ENCODE data around the gene PPP4R3C.
"Not testable (repeated sequence)": the region's sequence is repeated elsewhere in the genome, so short reads cannot be mapped to it uniquely, and the experiment has no call there.

Gene PPP4R3C

DNA sequence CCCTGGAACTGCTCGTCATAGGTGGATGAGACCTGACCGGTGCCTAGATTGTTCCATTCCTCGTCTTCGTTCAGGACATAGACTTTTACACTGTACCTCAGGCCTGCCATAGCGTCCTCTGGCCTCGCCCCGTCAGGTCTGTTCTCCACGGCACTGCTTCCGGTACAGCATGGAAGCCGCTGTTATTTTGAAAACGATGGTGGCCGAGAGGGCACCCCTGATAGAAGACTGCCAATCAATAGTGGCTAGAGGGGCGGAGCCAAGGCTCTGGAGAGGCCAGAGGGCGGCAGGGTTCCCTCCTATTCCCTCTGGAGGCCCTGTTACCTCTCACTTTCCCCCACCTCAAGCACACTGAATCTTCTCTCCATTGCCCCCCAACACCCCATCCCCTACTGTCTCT, at the start of gene PPP4R3C:
PPP4R3C (minus strand) TSS at position 155 of the 400 bp plus-strand sequence; CDS start at position 110, 45 bp downstream.
- no peak for DNase-seq

DNA sequence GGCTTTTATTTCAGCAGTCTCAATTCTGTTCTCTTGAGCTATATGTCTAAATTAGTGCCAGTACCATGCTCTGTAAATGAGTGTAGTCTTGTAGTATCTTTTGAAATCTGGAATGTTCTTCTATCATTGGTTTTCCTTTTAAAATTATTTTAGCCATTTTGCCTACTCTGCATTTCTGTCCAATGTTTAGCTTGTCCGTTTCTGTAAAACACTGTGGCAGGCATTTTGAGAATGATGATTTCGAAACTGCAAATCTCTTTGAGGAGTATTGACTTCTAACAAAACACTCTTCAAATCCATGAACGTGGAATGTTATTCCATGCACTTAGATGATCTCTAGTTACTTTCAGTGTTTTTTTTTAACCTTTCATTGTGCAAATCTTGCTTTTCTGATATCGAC, 28.3 kb upstream of the PPP4R3C start:
- DNase-seq: no peak

DNA sequence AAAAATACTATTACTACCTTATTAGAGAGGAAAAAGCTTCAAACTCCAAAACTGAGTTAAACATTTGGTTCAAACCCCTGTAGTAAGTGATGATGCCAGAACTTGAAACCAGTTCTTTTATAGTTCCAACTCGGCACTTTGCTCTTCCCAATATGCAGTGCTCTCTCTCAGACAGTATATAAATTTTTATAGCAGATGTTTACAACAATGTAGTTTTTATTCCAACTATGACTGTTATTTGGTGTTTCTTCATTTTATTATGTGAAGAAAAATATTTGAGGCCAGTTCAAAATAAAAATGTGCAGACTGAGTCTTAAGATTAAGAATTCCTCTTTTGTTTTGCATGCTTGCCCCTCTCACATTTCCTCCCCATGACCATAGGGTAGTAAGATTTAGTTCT, 2.9 kb upstream of the PPP4R3C start:
- DNase-seq: no peak

DNA sequence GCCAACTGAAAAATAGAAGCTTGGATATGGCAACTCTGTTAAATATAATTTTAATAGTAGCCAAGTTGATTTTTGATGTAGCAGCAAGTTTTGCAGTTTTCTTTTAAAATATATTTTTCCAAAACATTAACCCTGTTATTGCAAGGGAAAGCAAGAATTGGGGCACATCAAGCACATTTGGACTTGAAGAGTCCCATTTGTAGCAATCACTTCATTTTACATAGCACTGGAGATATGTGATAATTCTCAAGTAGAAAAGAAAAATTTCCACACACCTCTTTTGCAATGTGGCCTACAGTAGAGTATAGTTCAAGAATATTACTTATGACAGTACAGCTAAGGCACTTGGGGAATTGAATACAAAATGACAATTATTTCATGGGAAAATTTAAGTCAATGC, 1.9 kb upstream of the PPP4R3C start:
- no peak for DNase-seq

DNA sequence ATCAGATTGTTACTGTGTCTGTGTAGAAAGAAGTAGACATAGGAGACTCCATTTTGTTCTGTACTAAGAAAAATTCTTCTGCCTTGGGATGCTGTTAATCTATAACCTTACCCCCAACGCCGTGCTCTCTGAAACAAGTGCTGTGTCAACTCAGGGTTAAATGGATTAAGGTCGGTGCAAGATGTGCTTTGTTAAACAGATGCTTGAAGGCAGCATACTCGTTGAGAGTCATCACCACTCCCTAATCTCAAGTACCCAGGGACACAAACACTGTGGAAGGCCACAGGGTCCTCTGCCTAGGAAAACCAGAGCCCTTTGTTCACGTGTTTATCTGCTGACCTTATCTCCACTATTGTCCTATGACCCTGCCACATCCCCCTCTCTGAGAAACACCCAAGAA, 4.0 kb downstream of the PPP4R3C start:
- DNase-seq: not testable (repeated sequence)

DNA sequence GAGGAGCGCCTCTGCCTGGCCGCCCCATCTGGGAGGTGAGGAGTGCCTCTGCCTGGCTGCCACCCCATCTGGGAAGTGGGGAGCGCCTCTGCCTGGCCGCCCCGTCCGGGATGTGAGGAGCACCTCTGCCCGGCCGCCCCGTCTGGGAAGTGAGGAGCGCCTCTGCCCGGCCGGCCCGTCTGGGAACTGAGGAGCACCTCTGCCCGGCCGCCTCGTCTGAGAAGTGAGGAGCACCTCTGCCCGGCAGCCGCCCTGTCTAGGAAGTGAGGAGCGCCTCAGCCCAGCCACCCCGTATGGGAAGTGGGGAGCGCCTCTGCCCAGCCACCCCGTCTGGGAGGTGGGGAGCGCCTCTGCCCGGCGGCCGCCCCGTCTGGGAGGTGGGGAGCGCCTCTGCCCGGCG, 4.6 kb downstream of the PPP4R3C start:
- not testable (repeated sequence) for DNase-seq

DNA sequence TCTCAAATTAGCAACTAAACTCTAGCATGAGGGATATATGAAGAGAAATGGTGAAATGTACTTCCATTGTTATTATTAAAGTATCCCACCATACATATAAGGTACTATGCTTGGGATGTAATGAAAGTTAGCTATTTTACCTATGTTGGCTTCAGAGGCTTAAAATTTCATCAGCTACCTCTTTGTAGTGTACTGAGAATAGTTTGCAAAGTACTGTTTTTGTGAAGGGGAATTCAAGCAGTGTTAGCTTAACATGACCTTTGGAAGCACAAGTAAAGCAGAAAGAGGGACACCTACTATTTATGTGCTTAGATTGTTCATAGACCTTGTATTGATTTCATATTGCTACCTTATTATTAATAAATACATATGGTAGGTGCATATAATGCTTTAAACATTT, 11.8 kb downstream of the PPP4R3C start:
- no peak for DNase-seq

DNA sequence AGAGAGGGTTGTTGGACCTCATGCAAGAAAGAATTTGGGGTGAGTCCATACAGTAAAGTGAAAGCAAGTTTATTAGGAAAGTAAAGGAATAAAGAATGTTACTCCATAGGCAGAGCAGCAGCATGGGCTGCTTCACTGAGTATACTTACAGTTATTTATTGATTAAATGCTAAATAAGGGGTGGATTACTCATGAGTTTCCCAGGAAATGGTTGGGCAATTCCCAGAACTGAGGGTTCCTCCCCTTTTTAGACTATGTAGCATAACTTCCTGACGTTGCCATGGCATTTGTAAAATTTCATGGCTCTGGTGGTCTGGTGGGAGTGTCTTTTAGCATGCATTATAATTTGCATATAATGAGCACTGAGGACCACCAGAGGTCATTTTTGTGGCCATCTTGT, 16.7 kb downstream of the PPP4R3C start:
- DNase-seq: no peak

DNA sequence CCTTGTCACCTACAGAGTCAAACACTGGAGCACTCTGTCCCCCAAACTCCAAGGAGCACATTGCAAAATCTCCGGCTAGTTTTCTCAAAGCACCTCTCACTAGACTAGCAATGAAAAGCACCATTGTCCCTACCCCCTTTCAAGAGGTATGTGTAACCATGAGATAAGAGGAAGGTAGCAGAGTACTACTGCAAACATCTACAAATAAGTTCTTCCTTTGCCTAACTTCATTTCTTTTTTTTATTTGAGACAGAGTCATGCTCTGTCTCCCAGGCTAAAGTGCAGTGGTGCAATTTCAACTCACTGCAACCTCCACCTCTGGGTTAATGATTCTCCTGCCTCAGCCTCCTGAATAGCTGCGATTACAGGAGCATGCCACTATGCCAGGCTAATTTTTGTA, 17.7 kb downstream of the PPP4R3C start:
- DNase-seq: no peak

DNA sequence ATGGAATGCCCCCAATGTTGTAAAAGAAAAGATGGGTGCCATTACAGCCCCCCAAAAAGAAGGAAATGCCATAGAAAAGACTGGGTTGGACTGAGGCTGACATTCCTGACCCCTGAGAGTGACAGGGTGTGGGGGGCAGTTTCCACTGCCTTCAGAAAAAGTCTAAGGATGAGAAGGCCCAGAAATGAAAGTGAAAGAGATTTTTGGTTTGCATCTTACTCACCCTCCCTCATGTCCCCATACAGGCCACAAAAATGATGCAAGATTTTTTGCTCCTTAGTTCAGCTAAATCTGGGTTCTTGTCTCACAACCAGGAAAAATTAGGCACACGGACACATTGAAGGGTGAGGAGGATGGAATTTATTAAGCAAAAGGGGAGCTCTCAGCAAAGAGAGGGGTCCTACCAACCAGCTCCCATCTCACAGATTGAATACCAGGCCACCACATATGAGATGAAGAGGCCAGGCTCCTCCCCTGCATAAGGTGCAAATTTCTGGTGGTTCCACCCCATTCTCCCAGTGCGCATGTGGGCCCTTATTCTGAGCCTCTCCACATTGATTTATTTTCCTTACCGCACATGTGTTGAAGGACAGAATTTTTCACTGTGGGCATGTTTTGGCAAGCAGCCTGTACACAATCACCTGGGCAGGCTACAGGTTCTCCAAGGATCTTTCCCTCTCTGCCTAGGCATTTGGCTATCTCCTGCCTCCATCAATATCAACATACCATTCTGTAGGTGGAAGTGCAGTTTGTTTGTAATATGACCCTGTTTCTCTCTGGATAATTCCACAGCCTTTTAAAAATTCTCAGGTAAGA, 18.8 kb downstream of the PPP4R3C start:
- no peak for DNase-seq

DNA sequence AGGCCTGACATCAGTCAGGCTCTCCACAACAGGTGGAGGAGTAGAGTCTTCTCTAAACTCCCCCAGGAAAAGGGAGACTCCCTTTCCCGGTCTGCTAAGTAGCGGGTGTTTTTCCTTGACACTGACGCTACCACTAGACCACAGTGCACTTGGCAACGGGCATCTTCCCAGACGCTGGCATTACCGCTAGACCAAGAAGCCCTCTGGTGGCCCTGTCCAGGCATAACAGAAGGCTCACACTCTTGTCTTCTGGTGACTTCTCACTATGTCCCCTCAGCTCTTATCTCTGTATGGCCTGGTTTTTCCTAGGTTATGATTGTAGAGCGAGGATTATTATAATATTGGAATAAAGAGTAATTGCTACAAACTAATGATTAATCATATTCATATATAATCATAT, 20.7 kb downstream of the PPP4R3C start:
- not testable (repeated sequence) for DNase-seq

DNA sequence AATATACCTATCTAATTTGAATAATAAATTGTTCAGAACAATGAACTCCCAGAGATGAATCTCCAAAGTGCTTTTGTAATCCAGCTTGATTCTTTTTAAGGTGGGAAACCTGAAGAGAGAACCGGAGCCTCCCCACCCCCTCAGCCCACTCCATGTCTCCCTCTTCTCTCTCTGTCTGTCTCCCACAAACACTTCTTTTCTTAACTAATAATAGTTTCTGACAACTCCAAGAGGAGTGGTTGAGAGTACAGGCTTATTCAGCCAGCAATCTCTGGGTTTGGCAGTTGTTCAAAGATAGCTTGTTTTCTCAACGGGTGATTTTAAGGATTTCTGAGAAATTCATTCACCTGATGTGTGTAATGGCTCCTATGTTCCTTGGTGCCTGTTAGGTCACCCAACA, 23.4 kb downstream of the PPP4R3C start:
- DNase-seq: no peak

DNA sequence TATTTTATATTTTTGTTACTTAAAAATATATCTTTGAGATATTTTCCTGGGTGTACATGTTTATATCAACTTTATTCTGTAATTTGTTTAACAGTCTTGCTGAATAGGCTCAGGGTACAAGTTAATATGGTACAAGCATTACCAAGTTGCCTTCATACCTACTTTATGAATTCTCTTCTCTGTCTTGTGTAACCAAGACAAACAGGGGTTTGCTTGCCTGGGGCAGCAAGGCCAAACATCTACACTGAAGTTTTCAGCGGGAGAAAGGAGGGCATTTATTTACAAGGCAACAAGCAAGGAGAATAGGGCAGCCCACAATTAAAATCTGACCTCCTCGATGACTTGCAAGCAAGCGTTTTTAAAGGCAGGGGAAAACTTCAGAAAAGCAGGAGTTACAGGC, 24.2 kb downstream of the PPP4R3C start:
- no peak for DNase-seq

DNA sequence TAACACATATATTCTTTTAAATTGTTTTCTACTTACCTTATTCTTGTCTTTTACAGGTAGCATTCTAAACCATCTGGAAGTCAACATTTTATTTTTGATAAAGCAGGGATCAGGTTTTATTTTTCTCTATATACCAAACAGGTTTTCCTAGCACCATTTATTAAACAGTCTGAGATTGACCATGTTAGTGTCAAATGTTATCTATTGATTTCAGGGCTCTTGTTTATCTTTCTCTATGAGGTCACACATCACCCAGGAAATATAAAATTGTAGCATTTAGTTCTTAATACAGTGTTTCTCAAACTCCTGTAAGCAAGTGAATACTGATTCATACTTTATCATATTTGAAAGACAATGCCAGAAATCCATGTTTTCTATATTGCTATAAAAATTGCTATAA, 28.1 kb downstream of the PPP4R3C start:
- DNase-seq: no peak

Data from NCI-H510A treated with DMSO at 0.1 percent for 48 hours (cell line).